ENCODE results near the gene SP6.

The SP6 gene

DNA sequence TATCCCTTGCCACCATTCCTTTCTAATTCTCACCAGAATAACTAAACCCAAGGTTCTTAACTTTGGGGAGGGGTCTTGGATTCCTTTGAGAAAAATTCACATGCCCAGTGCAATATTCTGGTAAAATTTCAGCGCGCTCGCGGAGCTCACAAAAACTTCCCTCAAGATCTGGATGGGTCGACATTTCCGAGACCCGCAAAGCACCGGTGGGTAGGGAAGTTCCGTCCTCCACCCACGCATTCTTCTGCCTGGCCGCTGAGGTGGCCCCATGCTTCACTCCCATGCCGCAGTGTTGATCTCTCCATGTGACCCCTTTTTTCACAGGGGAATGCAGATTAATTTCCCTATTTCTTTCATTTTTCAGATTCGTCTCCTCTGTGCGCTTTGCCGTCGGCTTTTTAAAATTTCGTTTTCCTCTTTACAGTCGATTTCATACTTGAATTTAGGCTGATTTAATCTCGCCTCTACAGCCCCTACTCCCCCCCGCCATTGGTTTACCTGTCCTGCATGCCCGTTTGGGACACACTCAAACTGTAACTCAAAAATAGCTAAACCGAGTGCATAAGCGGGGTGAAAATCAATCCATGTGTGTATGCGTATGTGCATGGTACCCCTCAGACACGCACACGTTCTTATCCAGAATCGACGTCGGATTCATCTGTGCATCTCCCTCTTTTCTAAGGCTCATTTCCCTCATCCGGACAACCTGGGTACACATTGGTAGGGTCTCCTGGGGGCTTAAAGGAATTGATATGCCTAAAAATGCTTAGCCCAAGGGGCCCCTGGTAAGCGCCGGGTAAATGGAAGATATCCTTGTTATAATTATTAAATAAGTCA is 1.4 kb upstream of the SP6 start:
- no peak for DNase-seq

DNA sequence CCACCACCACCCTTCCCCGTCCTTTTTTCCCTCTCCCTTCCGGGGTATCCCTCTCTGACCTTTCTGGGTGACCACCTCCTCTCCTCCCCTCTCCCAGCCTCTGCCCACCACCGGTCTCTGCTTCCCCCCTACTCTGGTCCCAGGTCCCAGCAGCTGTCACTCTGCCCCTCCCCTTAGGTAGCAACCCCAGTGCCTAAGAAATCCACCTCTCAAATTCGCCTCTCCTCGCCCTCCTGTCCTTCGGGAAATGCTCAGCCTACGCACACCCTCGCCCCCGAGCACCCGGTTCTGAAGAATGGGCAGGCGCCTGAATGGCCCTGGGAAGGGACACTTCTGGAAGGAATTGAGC is 775 bp upstream of the SP6 start:
- no peak for DNase-seq

DNA sequence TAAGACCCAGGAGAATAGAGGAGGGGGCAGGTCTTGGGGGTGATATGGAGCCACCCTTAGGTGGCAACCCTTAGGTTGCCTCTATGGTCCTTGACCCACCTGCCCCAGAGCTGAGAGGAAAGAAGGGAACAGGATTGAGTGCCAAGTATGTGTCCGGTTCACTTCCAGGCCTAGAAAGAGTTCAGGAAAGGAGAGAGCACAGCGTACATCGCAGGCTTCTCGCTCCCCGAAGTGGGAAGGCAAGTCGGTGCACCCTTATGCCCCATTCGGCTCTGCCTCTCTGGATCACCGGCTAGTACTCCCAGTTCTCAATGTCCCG is 631 bp downstream of the SP6 start:
- no peak for DNase-seq

DNA sequence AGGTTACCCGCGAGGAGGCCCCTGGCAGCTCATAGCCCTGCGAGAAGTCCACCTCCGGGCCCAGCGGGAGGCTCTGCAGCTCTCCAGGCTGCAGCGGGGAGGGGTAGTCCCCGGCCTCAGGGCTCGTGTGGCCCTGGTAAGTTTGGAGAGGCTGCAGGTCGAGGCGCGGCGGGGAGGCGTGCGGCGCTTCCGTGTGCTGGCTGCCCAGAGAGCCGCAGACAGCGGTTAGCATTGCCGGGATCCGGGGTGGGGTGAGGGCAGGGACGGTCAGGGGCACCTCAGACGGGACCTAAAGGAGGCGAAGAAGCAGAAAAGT is 2.8 kb downstream of the SP6 start:
- no peak for DNase-seq

DNA sequence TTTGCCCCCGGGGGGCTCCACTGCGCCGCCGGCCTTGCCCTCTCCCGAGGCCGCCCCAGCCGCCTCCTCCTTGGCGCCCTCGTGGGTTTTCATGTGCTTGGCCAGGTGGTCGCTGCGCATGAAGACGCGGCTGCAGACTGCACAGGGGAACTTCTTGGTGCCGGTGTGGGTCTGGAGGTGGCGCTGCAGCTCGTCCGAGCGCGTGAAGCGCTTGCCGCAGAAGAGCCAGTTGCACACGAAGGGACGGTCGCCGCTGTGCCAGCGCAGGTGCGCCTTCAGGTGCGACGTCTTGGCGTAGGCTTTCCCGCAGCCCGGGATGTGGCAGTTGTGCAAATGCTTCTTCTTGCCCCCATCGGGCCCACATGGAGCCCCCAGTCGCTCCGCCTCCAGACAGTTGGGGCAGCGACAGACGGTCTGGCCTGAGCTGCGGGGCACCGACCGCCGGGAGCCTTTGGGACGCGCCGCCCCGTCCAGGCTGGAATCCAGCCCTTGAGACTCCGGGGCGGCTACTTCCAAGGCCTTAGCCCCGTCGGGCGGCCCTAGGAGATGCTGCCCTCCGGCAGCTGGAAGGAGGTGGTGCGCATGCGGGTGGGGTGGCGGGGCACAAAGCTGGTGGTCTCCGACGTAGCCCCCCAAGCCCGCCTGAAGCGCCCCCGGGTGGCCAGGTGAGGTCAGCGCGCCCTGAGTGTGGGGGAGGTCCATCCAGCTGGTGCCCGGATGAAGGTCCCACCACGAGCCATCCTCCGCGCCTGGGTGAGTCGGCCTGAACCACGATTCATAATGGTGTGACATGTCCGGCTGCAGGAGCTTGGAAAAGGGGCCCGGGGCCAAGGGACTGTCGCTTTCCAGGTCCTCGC is 3.4 kb downstream of the SP6 start:
- DNase-seq: no peak

DNA sequence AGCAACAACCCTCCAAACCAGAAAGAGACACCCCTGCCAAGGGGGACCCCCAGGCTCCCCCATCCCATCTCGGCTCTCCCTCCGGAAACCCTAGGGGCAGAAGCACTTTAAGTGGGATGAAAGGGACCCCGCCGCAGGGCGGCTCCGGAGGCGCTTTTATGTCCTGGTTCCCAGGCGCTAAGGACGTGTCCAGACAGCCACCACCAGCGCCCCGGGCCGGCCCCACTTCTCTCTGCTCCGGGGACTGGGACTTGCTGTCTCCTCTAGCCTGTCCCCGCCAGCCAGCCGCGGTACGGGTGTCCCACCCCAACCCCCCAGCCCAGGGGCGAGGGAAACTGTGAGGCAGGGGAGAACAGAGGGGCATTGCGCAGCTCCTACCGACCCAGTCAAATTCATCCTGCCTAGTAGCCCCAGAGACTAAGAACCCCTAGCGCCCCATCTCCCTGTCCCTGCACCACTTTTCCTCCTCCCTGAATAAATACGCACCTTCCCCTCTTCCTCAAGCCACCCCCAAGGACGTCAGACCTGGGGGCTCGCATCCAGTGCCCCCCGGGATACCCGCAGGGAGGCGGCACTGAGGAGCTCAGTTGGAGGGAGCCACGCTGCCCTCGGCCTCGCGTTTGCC is 4.1 kb downstream of the SP6 start:
- no peak for DNase-seq

DNA sequence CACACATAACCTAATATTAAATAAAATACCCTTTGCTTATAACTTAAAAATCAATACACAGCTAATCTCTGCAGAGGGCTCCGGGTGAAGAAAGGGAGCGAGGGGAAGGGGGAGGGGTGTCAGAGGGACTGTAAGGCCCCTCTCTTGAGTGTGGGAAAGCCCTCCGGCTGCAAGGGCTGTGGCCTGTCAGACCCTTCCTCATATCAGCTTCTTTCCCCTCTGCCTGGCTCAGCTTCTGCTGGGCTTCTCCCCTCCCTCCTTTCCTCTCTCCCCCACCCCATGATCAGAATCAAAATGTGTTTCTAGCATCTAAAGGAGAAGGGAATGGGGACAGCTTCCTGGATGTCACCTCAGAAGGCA is 5.3 kb downstream of the SP6 start:
- no peak for DNase-seq

DNA sequence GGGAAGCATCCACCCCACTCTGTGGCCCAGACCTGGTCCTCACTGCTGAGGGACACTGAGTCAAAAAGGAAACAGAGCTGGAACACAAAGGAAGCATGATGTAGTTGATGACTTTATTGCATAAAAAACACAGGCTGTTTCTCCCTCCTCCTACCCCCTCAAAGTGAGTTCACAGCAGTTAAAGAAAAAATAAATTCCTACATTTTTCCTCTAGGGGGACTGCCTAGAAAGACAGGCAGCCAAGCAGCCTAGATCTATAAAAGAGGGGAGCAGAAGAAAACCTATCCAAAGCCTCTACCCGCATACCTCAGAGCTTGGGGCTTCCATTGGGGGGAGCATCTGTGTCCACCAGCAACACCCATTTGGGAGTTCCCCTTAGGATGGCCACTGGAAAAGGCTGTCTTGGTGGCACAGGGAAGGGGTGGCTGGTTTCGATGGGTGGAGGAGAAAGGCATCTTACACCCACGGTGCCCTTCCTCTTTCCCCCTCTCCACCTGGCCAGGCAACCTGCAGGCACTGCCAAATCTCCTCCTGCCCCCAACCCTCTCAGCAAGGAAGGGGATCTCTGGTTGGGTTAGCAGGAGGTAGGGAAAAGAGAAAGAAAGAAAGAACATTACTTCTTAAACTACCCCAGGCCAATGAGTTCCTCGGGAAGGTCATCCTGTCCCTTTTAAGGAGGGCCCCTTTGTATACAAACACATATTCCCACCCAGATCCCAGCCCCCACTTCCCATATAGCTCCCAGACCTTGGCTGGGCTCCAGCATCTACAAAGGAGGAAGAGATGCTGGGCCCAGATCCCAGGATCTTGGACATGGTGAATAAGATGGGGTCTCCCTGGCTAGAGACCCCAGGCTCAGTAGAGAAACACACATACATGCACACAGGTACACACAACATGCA is 5.9 kb downstream of the SP6 start:
- DNase-seq: peak; percentile 29

DNA sequence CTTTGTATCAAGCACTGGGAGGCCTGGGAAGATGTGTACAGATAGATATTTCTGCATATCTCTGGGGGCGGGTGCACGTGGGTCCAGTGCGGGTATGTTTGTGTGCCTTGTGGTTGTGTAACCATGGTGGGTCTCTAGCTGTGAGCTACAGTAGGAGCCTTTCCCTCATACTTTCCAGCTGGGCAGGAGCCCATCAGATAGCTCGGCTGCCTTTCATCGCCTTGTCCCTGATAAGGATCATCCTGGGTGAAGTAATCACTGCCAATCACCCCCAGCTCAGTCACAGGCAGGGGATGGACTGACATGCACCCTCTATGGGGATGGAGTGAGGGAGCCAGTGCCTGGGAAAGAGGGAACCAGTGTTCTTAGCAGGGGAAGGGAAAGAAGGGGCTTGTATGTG is 6.7 kb downstream of the SP6 start:
- no peak for DNase-seq

DNA sequence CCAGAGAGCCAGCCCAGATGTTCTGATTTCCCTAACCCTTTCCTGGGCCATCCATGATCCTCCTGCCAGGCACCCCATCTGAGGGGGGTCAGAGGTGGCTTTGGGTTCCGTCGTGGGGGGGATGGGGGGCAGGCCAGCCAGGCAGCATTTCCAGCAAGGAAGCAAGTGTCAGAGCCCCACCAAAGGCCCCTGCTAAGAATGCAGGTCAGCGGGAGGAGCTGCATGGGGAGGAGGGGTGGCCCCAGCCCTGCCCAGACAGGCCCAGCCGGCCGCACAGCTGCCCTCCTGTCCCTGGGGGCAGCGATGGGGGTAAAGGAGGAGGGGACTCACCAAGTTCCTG is 7.6 kb downstream of the SP6 start:
- no peak for DNase-seq

DNA sequence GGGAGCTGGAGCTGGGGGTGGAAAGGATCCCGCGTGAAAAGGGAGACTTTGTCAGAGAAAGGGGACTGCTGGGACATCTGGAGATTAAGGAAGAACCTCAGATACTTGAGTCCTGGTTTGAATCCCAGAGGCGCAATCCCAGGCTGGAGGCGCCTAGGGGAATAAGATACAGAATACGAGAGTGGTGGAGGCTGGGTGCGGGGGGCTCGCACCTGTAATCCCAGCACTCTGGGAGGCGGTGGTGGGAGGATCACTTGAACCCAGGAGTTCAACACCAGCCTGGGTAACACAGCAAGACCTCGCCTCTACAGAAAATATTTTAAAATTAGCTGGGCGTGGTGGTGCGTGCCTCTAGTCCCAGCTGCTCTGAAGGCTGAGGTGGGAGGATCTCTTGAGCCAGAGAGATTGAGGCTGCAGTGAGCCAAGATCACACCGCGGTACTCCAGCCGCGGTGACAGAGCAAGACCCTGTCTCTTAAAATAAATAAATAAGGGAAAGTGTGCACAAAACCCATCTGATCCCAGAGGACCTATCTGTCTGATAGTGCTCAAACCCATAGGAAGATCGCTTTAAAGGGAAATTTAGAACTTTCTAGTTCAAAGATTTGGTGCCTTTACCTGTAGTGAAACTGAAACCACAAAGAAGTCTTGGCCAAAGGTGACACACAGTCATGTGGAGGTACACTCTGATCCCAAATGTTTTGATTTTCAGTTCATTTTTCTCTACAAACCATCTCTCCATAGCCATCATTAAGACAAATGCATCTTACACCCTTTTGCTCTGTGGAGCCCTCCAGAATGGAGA is 9.3 kb downstream of the SP6 start:
- no peak for DNase-seq

DNA sequence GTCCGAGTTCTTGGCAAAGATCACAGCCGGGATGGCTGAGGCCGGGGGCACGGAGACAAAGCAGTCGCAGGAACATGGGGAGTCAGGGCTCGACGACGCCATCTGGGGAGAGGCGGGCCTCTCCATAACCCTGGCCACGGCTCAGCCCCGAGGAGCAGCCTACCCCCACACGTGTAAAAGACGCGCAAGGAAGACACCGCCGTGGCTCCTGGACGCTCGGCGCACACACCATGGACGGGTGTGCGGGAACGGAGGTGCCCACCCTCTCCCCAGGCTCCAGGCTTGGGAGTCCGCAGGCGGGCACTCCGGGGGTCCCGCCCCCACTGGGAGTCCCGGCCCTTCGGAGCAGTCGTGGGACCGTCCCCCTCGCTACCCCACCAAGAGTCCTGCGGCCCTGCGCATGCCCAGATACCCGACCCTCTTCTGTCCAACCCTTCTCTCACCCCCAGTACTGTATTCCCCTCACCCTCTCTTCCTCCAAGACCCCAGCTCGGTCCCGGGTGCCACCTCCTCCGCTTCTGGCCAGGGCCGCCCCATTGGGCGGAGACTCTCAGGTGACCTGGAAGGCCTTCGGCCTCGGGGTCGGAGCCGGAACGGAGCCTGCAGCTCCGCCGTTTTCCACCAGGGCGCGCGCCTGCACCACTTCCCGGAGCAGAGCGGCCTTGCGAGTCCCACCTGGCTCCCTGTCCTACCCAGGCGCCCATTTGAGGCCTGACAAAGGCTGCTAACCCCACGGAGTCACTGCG is 10.0 kb downstream of the SP6 start, which contains the start of gene SCRN2:
Gene SCRN2, minus strand, starts transcription at position 532 of the 746 bp plus-strand sequence. Its CDS starts 430 bp downstream, at position 102.
- DNase-seq: peak; percentile 73

DNA sequence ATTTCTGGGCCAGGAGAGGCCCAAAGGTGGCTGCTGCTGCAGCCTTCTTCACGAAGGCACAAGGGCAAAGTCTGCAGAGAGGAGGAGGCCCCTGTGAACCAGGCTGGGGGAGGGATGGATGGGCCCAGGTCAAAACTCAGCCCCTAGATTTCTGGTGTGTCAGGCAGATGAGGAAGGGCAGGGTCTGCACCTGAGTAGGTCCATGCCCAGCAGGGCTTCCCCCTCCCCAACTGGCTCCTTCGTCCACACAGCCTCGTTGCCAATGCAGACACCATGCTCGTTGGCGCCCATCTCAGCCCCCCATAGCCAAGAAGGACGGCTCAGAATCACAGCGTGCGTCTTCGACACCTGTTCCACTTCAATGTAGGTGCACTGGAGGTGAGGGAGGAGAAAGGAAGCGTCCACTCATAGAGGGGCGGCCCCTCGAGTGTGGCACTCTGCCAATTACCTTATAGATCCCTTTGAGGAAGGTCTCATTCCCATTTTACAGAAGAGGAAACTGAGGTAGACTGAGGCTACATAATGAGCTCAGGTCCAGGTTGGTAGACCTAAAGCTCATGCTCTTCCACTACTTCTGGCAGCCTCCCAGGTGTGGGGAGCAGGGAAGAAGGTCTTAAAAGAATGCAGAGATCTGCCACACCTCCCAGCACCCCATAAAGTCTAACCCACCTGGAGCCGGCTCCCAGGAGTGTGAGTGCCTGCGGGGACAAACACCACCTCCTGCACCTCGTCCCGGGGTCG is 10.8 kb downstream of the SP6 start:
- no peak for DNase-seq

DNA sequence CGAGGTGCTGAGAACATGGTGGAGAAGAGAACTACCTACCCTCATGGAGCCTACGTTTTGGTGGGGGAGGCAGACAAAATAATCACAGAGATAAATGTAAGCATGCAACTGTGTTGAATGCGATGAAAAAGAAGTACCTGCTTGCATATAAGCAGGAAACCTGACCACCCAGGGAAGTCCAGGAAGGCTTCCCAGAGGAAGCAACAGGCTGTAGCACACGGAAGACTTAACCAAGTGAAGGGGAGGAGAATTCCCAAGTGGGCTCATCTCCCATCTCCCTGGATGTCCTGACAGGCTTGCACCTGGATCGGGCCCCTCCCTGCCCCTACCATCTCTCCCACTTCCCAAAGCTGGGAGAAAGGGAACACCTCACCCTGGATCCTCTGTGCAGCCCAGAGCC is 11.9 kb downstream of the SP6 start:
- DNase-seq: no peak

DNA sequence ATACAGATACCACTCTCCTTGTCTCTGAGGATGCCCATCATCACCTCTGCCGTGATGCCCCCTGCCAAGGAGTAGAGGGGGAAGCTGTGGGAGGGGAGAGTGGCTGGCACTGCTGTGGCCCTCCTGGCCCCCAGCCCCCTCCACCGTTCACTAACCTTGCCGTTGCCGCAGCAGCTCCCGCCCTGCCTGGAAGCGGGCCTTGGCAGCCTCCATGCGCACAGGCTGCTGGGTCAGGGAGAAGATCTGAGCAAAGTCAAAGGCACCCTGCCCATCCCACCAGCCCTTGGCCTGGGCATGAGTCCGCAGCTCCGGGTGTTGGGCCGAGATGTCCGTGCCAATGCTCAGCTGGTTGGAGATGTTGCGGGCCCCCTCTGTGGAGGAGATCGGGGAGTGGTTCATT is 12.3 kb downstream of the SP6 start:
- DNase-seq: no peak

DNA sequence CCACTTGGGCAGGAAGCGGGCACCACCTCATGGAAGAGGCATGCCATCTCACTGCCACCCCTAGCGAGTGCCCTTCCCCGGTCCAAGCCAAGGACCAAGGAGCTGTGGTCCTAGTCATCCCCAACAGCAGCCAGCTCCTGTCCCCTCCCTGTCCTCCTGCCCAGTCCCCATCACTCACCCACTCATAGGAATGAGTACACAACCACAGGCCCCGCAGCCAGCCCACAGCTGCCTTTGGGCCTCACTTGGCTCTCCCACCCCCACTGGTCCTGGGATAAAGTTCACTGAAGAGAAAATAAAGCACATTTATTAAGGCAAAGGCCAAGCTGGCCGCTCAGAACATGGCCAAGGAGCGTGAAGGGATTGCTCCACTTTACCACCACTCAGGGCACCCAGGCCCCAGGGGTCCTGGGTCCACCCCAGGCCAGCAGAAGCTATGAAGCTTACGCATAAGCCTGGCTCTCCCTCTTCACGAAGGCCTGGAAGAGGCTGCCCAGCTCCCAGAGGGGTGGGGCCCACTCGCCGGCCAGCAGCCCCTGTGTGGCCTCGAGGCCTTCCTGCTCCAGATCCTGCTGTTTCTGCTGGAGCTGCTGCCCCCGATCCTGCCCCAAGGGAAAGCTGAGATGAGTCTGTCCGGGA is 13.4 kb downstream of the SP6 start:
- DNase-seq: no peak

DNA sequence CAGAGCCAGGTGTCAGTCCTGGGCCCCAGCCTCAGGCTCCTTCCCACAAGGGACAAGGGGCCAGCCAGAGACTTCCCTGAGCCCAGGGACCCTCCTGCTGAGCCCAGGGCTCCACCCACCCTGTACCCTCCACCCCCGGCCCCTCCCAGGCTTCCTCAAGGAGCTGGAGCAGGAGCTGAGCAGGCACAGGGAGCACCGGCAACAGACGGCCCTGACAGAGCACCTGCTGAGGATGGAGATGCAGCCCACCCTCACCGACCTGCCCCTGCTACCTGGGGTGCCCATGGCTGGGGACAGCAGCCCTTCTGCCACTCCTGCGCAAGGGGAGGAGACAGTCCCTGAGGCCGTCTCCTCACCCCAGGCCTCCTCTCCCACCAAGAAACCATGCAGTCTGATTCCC is 14.4 kb downstream of the SP6 start:
- DNase-seq: no peak

DNA sequence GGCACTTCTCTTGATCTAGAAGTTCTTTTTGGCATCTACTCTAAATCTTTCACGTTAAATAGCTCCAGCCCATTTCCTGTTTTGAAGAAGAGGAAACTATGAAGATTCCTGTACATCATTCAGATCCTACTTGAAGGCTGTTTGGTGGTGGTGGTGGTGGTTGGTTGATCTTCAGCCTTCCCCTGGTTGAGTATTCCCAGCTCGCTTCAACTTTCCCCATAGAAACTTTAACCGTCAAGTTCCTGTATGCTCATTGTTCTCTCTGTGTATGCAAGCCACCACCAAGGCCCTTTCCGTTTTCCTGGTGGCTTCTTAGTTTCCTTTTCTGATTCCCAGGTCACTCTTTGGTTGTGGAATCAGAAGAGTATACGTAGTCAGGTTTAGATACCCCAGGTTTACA is 16.2 kb downstream of the SP6 start:
- DNase-seq: no peak

DNA sequence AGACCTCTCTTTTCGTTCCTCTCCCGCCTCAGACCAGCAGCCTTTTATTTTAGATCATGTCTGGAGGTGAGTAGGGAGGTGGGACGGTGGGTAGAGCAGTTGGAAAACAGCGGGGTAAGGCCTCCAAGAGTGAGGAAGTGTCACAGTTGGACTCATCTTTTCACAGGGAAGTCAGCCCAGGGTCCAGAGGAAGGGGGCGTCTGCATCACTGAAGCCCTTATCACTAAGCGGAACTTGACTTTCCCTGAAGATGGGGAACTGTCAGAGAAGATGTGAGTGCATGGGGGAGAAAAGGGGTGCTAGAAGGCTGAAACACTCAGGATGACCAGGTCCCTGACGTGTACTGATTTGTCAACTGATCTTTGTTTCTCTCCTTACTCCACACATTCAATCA is 19.0 kb downstream of the SP6 start:
- DNase-seq: no peak
